ENCODE results near the gene ADCY10. TPM values are rescaled to one million over a fixed set of nuclear protein-coding genes. Genes with fewer than 3 reads are reported as not detected.

ADCY10 gene
- total and polyA plus RNA-seq, 2 of the 8 experiments (the other 6 are each of a cell fraction or from before 2014, with no cell fraction given): 0.02 TPM; not detected in 1

GRCh38 chr1:167777269-167777650 lies 136.7 kb downstream of the ADCY10 start (continued):
- TF ChIP-seq CEBPB (IDR thresholded peaks at IDR 0.05; ENCODE audit: low read depth, low read length): no peak
- TF ChIP-seq SUZ12 (IDR thresholded peaks at IDR 0.05; ENCODE audit: low read length): no peak
- no peak for TF ChIP-seq CHD7 (IDR thresholded peaks at IDR 0.05; ENCODE audit: insufficient replicate concordance, low read length)
- TF ChIP-seq MAX (IDR thresholded peaks at IDR 0.05): no peak
- no peak for TF ChIP-seq SRF (IDR thresholded peaks at IDR 0.05; ENCODE audit: low read depth, low read length)
